Measurements from ENCODE around the gene FOLR3. TPM values are rescaled to one million over a fixed set of nuclear protein-coding genes. Genes with fewer than 3 reads are reported as not detected.
"Not testable (repeated sequence)": the region's sequence is repeated elsewhere in the genome, so short reads cannot be mapped to it uniquely, and the experiment has no call there.

Gene FOLR3
- total RNA-seq, 1 donor from 2014 or later, result not detected

- H3K36me3 Mint-ChIP-seq (ENCODE audit: low read depth, unreplicated experiment); FAIRE-seq; H3K9ac ChIP-seq (ENCODE audit: low read length): not testable (repeated sequence)
Observed at GRCh38 chr11:72181553-72181958, 46.0 kb downstream of the FOLR3 start.

GRCh38 chr11:72188267-72188666 is 52.7 kb downstream of the FOLR3 start:
- DNase-seq (ENCODE audit: low read depth), result no peak
- Histone ChIP-seq H3K4me2 (ENCODE audit: low read length) (no peak overlapping the region), H3K27me3 (ENCODE audit: insufficient read depth, low read length) (no peaks in the 10 kb centered on the region), H3K9me3 (ENCODE audit: insufficient read depth, low read depth, low read length) (no peaks in the 10 kb centered on the region), H3K79me2 (ENCODE audit: insufficient read depth, low read length) (no peaks in the 10 kb centered on the region), H4K20me1 (ENCODE audit: insufficient read depth, low read length) (no peaks in the 10 kb centered on the region), H3K9ac (ENCODE audit: low read length) (no peak overlapping the region), H3K4me1 (ENCODE audit: insufficient read depth, low read length) (peaks cover 3% of the 10 kb centered on the region), H3K4me3 (ENCODE audit: insufficient read depth, low read depth, low read length) (no peak overlapping the region), H2AFZ (ENCODE audit: low read depth, low read length) (no peak overlapping the region), H3K36me3 (ENCODE audit: insufficient read depth, low read length) (no peaks in the 10 kb centered on the region), H3K27ac (ENCODE audit: low read depth, low read length) (no peak overlapping the region)
- Mint-ChIP-seq H3K4me1 (ENCODE audit: low read depth, unreplicated experiment) (peaks cover 17% of the 10 kb centered on the region), H3K36me3 (ENCODE audit: low read depth, unreplicated experiment) (no peaks in the 10 kb centered on the region), H3K9me3 (ENCODE audit: unreplicated experiment) (no peaks in the 10 kb centered on the region), H3K4me3 (ENCODE audit: unreplicated experiment) (no peak overlapping the region), H3K27me3 (ENCODE audit: low read depth, unreplicated experiment) (peaks cover 8% of the 10 kb centered on the region), H3K27ac (ENCODE audit: unreplicated experiment) (no peak overlapping the region)
- FAIRE-seq, result no peak
- TF ChIP-seq CTCF (IDR thresholded peaks at IDR 0.05; ENCODE audit: insufficient read depth, low read depth, low read length) (no peak), EZH2 (IDR thresholded peaks at IDR 0.05; ENCODE audit: insufficient read depth, low read length) (no peak)

More at GRCh38 chr11:72181553-72181958, 46.0 kb downstream of the FOLR3 start:
- not testable (repeated sequence) for H3K4me3 Mint-ChIP-seq (ENCODE audit: unreplicated experiment); H3K9me3 Mint-ChIP-seq (ENCODE audit: unreplicated experiment); H3K36me3 ChIP-seq (ENCODE audit: insufficient read depth, low read length); H2AFZ ChIP-seq (ENCODE audit: low read depth, low read length); DNase-seq (ENCODE audit: low read depth); H3K27ac ChIP-seq (ENCODE audit: low read depth, low read length); H3K27me3 ChIP-seq (ENCODE audit: insufficient read depth, low read length); H3K4me3 ChIP-seq (ENCODE audit: insufficient read depth, low read depth, low read length); H3K27ac Mint-ChIP-seq (ENCODE audit: unreplicated experiment); H3K4me1 Mint-ChIP-seq (ENCODE audit: low read depth, unreplicated experiment); H3K79me2 ChIP-seq (ENCODE audit: insufficient read depth, low read length); H3K4me2 ChIP-seq (ENCODE audit: low read length); H4K20me1 ChIP-seq (ENCODE audit: insufficient read depth, low read length); H3K4me1 ChIP-seq (ENCODE audit: insufficient read depth, low read length); H3K9me3 ChIP-seq (ENCODE audit: insufficient read depth, low read depth, low read length)
- H3K27me3 Mint-ChIP-seq (ENCODE audit: low read depth, unreplicated experiment), result peaks cover 21% of the 10 kb centered on the region

Other genes with a start within 250 kb of the FOLR3 start
- gene XNDC1N, start 207.1 kb upstream of the FOLR3 start, total RNA-seq, result 7.6 and 7.8 TPM in 2 replicates
- gene RNF121, start 206.7 kb upstream of the FOLR3 start, total RNA-seq, result 62.3 and 73.4 TPM in 2 replicates
- 14.1 and 15.2 TPM in 2 replicates for gene IL18BP, start 136.8 kb upstream of the FOLR3 start, total RNA-seq
- 99.3 and 111 TPM in 2 replicates for gene NUMA1, start 55.2 kb upstream of the FOLR3 start, total RNA-seq
- 4.2 and 4.4 TPM in 2 replicates for gene LRRC51, start 54.9 kb upstream of the FOLR3 start, total RNA-seq
- gene LAMTOR1, start 32.4 kb upstream of the FOLR3 start, total RNA-seq, result 63.8 and 65.8 TPM in 2 replicates
- not detected in 2 replicates for gene TOMT, start 29.8 kb upstream of the FOLR3 start, total RNA-seq
- 36.1 and 39.0 TPM in 2 replicates for gene ANAPC15, start 23.0 kb upstream of the FOLR3 start, total RNA-seq
- gene FOLR1, start 56.4 kb downstream of the FOLR3 start, total RNA-seq, result 3.2 and 3.6 TPM in 2 replicates
- gene FOLR2, start 81.1 kb downstream of the FOLR3 start, total RNA-seq, result not detected in 2 replicates
- 274 and 276 TPM in 2 replicates for gene INPPL1, start 89.0 kb downstream of the FOLR3 start, total RNA-seq
- gene PHOX2A, start 108.5 kb downstream of the FOLR3 start, total RNA-seq, result 0.36 TPM in 1 of 2 replicates, not detected in the other

All from astrocyte (in vitro differentiated cells and primary cell).